ENCODE measurements around the gene ZBTB46. TPM values are rescaled to one million over a fixed set of nuclear protein-coding genes. Genes with fewer than 3 reads are reported as not detected.
A peak's percentile ranks its signal among the peaks of the same experiment; 100 is the strongest.

ZBTB46 gene
- total RNA-seq, 1 donor from 2014 or later: 1.1 TPM

- H3K4me3 Mint-ChIP-seq: no peak overlapping the region
- no peaks in the 10 kb centered on the region for H3K27me3 Mint-ChIP-seq (ENCODE audit: insufficient read depth)
- no peak for DNase-seq (ENCODE audit: low spot score)
- peaks cover 14% of the 10 kb centered on the region for H3K36me3 Mint-ChIP-seq (ENCODE audit: low read depth)
- H3K9me3 Mint-ChIP-seq: no peaks in the 10 kb centered on the region
- peaks cover 16% of the 10 kb centered on the region for H3K4me1 Mint-ChIP-seq (ENCODE audit: low read depth)
- intact Hi-C loops (cut with micrococcal nuclease): no loop called here
- no peak overlapping the region for H3K27ac Mint-ChIP-seq
Measured at GRCh38 chr20:63703976-63704748, 126.9 kb downstream of the ZBTB46 start.

GRCh38 chr20:63703471-63703975 lies 127.5 kb downstream of the ZBTB46 start:
- Mint-ChIP-seq H3K9me3 (no peaks in the 10 kb centered on the region), H3K4me1 (ENCODE audit: low read depth) (peaks cover 9% of the 10 kb centered on the region), H3K27me3 (ENCODE audit: insufficient read depth) (no peaks in the 10 kb centered on the region), H3K27ac (no peak overlapping the region), H3K4me3 (no peak overlapping the region), H3K36me3 (ENCODE audit: low read depth) (peaks cover 11% of the 10 kb centered on the region)
- intact Hi-C loops (cut with micrococcal nuclease): no loop called here
- DNase-seq (ENCODE audit: low spot score): no peak

GRCh38 chr20:63702751-63703470 lies 128.2 kb downstream of the ZBTB46 start:
- Mint-ChIP-seq H3K36me3 (ENCODE audit: low read depth) (peaks cover 10% of the 10 kb centered on the region), H3K9me3 (no peaks in the 10 kb centered on the region), H3K27ac (no peak overlapping the region), H3K27me3 (ENCODE audit: insufficient read depth) (no peaks in the 10 kb centered on the region), H3K4me1 (ENCODE audit: low read depth) (peaks cover 8% of the 10 kb centered on the region), H3K4me3 (no peak overlapping the region)
- DNase-seq (ENCODE audit: low spot score): no peak
- intact Hi-C loops (cut with micrococcal nuclease): no loop called here

- H3K36me3 Mint-ChIP-seq (ENCODE audit: low read depth): peaks cover 10% of the 10 kb centered on the region
- no peak overlapping the region for H3K4me3 Mint-ChIP-seq
- peaks cover 8% of the 10 kb centered on the region for H3K4me1 Mint-ChIP-seq (ENCODE audit: low read depth)
- intact Hi-C loops (cut with micrococcal nuclease): no loop called here
- no peaks in the 10 kb centered on the region for H3K9me3 Mint-ChIP-seq
- no peak overlapping the region for H3K27ac Mint-ChIP-seq
- no peak for DNase-seq (ENCODE audit: low spot score)
- no peaks in the 10 kb centered on the region for H3K27me3 Mint-ChIP-seq (ENCODE audit: insufficient read depth)
Measured at GRCh38 chr20:63702036-63702665, 128.9 kb downstream of the ZBTB46 start.

- no peak for DNase-seq (ENCODE audit: low spot score)
- Mint-ChIP-seq H3K36me3 (ENCODE audit: low read depth) (peaks cover 5% of the 10 kb centered on the region), H3K4me1 (ENCODE audit: low read depth) (peaks cover 3% of the 10 kb centered on the region), H3K27me3 (ENCODE audit: insufficient read depth) (no peaks in the 10 kb centered on the region), H3K27ac (no peak overlapping the region), H3K9me3 (no peaks in the 10 kb centered on the region), H3K4me3 (no peak overlapping the region)
- intact Hi-C loops (cut with micrococcal nuclease): no loop called here
Measured at GRCh38 chr20:63701329-63702035, 129.6 kb downstream of the ZBTB46 start.

- peaks cover 6% of the 10 kb centered on the region for H3K36me3 Mint-ChIP-seq (ENCODE audit: low read depth)
- H3K4me3 Mint-ChIP-seq: no peak overlapping the region
- intact Hi-C loops (cut with micrococcal nuclease): no loop called here
- no peaks in the 10 kb centered on the region for H3K27me3 Mint-ChIP-seq (ENCODE audit: insufficient read depth)
- DNase-seq (ENCODE audit: low spot score): no peak
- H3K27ac Mint-ChIP-seq: no peak overlapping the region
- no peaks in the 10 kb centered on the region for H3K9me3 Mint-ChIP-seq
- no peaks in the 10 kb centered on the region for H3K4me1 Mint-ChIP-seq (ENCODE audit: low read depth)
Measured at GRCh38 chr20:63701051-63701328, 130.1 kb downstream of the ZBTB46 start.

GRCh38 chr20:63700199-63701050 lies 130.6 kb downstream of the ZBTB46 start:
- peaks cover 5% of the 10 kb centered on the region for H3K36me3 Mint-ChIP-seq (ENCODE audit: low read depth)
- DNase-seq (ENCODE audit: low spot score): no peak
- intact Hi-C loops (cut with micrococcal nuclease): no loop called here
- no peak overlapping the region for H3K4me3 Mint-ChIP-seq
- H3K4me1 Mint-ChIP-seq (ENCODE audit: low read depth): no peaks in the 10 kb centered on the region
- H3K27me3 Mint-ChIP-seq (ENCODE audit: insufficient read depth): no peaks in the 10 kb centered on the region
- no peak overlapping the region for H3K27ac Mint-ChIP-seq
- H3K9me3 Mint-ChIP-seq: no peaks in the 10 kb centered on the region

- intact Hi-C loops (cut with micrococcal nuclease): no loop called here
- H3K36me3 Mint-ChIP-seq (ENCODE audit: low read depth): peaks cover 2% of the 10 kb centered on the region
- H3K9me3 Mint-ChIP-seq: no peaks in the 10 kb centered on the region
- no peak for DNase-seq (ENCODE audit: low spot score)
- no peak overlapping the region for H3K4me3 Mint-ChIP-seq
- no peaks in the 10 kb centered on the region for H3K27me3 Mint-ChIP-seq (ENCODE audit: insufficient read depth)
- H3K27ac Mint-ChIP-seq: no peak overlapping the region
- no peaks in the 10 kb centered on the region for H3K4me1 Mint-ChIP-seq (ENCODE audit: low read depth)
Measured at GRCh38 chr20:63699466-63700198, 131.4 kb downstream of the ZBTB46 start.

- intact Hi-C loops (cut with micrococcal nuclease): no loop called here
- H3K4me3 Mint-ChIP-seq: no peak overlapping the region
- H3K9me3 Mint-ChIP-seq: no peaks in the 10 kb centered on the region
- H3K27me3 Mint-ChIP-seq (ENCODE audit: insufficient read depth): no peaks in the 10 kb centered on the region
- peak overlapping the region; percentile 40 for H3K27ac Mint-ChIP-seq
- peaks cover 2% of the 10 kb centered on the region for H3K36me3 Mint-ChIP-seq (ENCODE audit: low read depth)
- no peak for DNase-seq (ENCODE audit: low spot score)
- no peaks in the 10 kb centered on the region for H3K4me1 Mint-ChIP-seq (ENCODE audit: low read depth)
Measured at GRCh38 chr20:63698739-63699465, 132.2 kb downstream of the ZBTB46 start.

- Mint-ChIP-seq H3K27me3 (ENCODE audit: insufficient read depth) (peaks cover 2% of the 10 kb centered on the region), H3K36me3 (ENCODE audit: low read depth) (peaks cover 5% of the 10 kb centered on the region), H3K4me3 (no peak overlapping the region), H3K4me1 (ENCODE audit: low read depth) (no peaks in the 10 kb centered on the region), H3K27ac (no peak overlapping the region), H3K9me3 (no peaks in the 10 kb centered on the region)
- intact Hi-C loops (cut with micrococcal nuclease): no loop called here
- DNase-seq (ENCODE audit: low spot score): no peak
Measured at GRCh38 chr20:63697868-63698545, 133.1 kb downstream of the ZBTB46 start.

- DNase-seq (ENCODE audit: low spot score): no peak
- Mint-ChIP-seq H3K9me3 (no peaks in the 10 kb centered on the region), H3K36me3 (ENCODE audit: low read depth) (peaks cover 5% of the 10 kb centered on the region), H3K27me3 (ENCODE audit: insufficient read depth) (peaks cover 2% of the 10 kb centered on the region), H3K4me3 (no peak overlapping the region), H3K4me1 (ENCODE audit: low read depth) (no peaks in the 10 kb centered on the region), H3K27ac (no peak overlapping the region)
- intact Hi-C loops (cut with micrococcal nuclease): no loop called here
Measured at GRCh38 chr20:63697357-63697867, 133.7 kb downstream of the ZBTB46 start.

Measured in activated T-helper 1 cell treated with anti-CD3 and anti-CD28 coated beads, Interleukin-12 subunit alpha, Interleukin-12 subunit beta, Interleukin-2, Interleukin-4 antibody, amounts not matched to agents 30 ng/mL and 10 ng/mL and 1 ng/mL, durations not matched to agents 14 hours and 24 hours and 36 hours (primary cell).